Activated CD4-positive, alpha-beta T cell treated with anti-CD3 and anti-CD28 coated beads for 48 hours (primary cell): ENCODE measurements around the gene CUL1.

Experiments used
- DNase-seq: peaks from one replicate; pipeline ENCODE4 v3.0.0-alpha.2; 2020

CUL1 gene

GRCh38 chr7:148698397-148699023 is at the start of gene CUL1:
CUL1 (plus strand) TSS chr7:148698903; CDS start chr7:148730123, 31,220 bp downstream.
- peak; percentile 86 for DNase-seq

DNA sequence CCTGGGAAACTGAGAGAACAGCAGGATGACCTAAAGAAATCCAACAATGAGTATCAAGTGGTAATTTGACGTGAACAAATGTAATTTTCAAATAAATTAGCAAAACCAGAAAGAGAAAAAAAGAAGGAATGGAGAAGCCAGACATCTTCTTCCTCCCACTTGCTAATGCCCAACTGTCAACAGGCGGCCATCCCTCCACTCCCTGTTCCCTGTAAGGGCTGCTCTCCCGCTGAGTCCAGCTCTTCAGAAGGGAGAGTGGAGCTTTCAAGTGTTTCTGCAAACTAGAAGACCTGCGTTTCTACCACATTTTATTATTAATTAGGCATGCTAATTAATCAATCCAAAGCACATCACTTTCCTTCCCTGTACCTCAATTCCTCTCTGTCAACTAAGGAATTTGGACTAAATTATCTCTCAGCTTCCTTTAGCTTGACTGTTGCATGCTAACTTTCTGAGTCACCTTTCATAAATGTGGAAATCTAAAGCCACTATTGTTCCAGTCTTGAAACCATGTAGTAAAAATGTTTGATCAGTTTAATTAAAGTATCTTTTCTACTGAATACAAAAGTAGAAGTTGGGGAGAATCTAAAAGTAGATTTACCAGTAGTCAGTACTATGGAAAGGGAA is 48.4 kb upstream of the CUL1 start:
- no peak for DNase-seq

DNA sequence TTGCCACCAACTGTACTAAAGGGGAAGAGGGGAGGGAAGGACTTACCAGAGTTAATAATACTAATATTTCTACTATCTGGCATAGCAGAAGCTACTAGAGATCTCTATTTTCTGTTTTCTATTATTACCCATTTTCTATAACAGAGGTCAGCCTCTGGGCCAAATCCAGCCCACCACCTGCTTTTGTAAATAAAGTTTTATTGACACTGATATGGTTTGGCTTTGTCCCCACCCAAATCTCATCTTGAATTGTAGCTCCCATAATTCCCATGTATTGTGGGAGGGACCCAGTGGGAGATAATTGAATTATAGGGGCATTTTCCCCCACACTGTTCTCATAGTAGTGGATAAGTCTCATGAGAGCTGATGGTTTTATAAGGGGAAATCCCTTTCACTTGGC is 45.9 kb upstream of the CUL1 start:
- DNase-seq = no peak

DNA sequence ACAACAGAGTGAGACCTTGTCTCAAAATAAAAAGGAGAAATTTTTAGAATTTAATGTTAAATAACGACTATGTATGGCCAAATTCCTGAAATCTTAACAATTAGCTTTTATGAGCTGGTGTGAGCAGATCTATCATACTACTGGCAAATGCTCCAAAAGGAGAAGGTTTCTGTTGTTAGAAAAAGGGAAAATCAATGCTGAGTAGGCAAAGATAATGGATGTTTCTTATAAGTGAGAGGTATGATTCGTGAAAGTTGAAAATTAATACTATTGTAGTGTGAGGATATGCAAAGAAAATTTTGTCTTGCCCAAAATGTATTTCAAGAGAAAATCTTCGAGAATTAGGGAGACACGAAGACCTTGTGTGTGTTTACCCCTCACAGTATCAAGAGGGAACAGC is 40.8 kb upstream of the CUL1 start:
- DNase-seq = no peak

DNA sequence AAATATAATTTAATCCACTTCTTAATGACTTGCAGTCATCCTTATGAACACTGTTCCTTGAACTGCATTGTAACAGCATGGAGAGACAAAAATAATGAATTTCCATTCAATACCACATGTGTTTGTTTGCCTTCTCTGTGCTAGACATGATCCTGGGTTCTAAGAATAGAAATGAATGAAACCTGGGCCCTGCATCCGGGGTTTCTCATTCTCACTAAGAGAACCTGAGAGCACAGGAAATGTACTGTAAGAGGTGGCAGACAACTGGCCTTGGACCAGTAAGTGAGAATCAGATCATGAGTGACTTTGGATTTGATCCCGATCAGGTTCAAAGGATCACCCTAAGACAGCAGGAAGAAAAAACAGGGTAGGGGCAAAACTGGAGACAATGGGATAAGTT is 37.2 kb upstream of the CUL1 start:
- DNase-seq = no peak

DNA sequence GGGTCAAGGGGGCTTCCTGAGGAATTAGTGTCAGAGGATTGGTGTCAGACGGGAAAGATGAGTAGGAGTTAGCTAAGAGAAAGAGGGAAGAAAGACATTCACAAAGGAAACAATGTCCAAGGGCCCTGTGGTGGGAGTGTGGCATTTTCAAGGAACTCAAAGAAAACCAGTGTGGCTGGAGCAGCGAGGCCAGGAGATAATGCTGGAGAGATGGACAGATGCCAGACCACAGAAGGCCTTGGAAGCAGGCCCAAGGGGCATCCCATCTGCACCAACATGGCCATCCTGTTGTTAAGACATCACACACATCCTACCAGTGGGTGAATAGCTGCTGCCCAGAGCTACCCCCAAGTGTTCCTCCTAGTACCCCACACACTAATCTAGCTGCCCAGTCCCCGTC is 36.1 kb upstream of the CUL1 start:
- no peak for DNase-seq

DNA sequence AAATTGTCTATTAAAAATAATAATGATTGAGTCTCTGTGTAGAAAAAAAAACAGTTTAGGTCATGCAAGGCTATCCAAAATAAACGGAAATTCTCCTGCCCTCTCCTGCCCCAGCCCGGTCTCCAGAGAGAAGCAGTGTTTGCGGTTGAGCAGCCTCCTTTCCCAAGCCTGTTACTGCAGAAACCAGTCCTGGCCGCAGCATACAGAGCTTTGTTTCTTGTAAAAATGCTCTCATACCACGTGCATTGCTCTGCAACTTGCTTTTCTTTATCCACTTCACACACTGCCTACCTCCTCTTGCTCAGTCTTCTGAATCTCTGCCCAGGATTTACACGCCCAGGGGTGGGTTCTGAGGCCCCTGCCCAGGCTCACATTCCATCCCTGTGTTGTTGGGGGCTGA is 34.4 kb upstream of the CUL1 start:
- DNase-seq = no peak

DNA sequence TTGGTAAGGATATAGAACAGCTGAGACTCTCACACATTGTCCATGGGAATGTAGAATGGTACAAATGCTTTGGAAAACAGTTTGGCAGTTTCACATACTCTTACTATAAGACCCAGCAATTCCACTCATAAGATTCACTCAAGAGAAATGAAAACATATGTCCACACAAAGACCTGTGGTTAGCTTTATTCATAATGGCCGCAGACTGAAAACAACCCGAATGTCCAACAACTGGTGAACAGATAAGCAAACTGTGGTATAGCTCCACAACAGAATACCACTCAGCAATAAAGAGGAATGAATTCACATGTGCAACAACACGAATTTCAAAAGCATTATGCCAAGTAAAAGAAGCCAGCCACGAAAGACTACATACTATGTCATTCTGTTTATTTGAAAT is 33.5 kb upstream of the CUL1 start:
- no peak for DNase-seq

DNA sequence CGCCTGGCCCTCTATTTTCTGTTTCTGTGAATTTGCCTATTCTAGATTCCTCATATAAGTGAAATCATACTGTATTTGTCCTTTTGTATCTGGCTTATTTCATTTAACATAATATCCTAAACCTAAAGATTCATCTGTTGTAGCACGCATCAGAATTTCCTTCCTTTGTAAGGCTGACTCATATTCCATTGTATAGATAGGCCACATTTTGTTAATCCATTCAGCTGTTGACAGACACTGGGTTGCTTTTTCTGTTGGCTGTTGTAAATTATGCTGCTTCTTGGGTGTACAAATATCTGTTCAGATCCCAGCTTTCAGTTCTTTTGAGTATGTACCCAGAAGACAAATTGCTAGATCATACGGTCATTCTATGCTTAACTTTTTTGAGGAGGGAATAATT is 28.8 kb upstream of the CUL1 start:
- no peak for DNase-seq

DNA sequence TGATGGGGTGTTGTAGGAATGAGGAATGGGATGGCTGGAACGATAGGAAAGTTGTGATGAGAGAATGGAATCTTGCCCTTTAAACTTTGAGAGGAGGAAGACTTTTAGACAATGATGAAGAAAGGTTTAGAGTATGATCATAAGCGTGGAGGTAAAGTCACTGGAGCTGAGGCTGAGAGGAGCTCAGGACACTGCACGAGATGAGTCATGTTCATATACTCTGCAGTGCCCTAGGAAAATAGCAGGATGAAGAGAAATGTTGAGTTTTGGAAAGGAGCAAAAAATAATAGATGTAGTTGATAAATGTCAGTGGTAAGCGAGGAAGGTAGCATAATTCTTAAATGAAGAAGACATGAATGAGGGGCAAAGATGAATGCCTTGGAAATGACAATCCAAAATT is 28.3 kb upstream of the CUL1 start:
- DNase-seq = no peak

- DNase-seq = no peak
Observed at GRCh38 chr7:148670807-148671206, 27.9 kb upstream of the CUL1 start.

- DNase-seq = no peak
Observed at GRCh38 chr7:148672041-148672440, 26.7 kb upstream of the CUL1 start.

DNA sequence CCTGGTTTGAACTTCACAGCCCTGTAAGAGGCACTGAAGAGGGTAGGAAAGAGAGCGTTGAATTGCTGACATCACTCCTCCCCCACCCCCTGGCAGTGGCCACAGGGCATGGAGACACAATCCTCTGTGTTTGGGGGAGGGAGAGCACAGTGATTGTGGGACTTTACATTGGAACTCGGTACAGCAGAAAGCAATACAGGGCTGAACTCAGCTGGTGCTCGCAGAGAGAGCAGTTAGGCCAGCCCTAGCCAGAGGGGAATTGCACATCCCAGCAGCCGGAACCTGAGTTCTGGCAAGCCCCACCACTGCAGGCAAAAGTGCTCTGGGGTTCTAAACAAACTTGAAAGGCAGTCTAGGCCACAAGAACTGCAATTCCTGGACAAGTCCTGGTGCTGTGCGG is 24.0 kb upstream of the CUL1 start:
- no peak for DNase-seq

DNA sequence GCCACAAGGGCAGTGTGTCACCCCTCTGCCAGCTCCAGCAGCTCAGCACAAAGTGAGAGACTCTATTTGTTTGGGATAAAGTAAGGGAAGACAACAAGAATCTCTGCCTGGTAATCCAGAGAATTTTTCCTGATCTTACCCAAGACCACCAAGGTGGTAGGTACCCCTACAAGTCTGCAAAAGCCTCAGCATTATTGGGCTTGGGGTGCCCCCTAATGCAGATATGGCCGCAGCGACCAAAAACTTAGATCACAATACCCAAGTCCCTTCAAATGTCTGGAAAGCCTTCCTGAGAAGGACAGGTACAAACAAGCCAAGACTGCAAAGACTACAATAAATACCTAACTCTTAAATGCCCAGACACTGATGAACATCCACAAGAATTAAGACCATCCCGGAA is 22.4 kb upstream of the CUL1 start:
- DNase-seq = no peak

GRCh38 chr7:148681821-148682220 is 16.9 kb upstream of the CUL1 start:
- DNase-seq = no peak

DNA sequence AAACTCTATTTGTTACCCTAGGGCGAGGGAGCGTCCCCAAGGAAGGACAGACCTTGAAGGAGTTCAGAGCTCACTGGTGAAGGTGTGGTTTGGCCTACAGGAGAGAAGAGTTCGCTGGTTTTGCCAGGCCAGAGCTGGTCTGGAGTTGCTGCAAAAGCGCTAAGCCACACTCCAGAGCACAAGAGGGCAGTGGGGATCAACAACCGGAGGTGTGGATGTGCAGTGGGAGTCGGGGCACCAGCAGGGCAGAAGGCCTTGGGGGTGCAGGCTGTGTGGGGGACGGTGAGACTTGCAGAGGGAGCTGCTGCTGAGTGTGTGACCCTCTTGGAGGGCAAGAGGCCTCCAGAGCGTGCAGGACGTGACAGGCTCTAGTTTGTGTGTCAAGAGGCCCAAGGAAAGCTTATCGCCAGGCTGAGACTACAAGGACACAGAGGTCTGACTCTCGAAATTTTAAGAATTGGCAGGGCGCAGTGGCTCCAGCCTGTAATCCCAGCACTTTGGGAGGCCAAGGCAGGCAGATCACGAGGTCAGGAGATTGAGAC is 14.3 kb upstream of the CUL1 start:
- no peak for DNase-seq

GRCh38 chr7:148686312-148686937 is 12.3 kb upstream of the CUL1 start:
- no peak for DNase-seq

DNA sequence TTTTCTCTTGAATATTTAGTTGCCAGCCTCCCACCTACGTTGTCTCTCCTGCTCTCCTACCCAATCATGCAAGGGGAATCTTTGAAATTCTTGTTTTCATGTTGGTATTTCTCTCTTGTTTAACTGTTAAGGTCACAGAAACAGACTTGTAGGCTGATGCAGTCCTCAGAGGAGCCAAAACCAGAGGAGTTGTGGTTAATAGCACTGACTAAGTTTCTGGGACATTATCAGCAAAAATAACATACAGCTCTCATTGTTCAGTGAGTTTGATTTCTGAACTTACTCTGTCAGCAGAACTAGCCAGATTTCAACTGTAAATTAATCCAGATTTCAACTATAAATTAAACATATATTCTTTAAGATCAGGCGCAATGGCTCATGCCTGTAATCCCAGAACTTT is 11.1 kb upstream of the CUL1 start:
- no peak for DNase-seq

DNA sequence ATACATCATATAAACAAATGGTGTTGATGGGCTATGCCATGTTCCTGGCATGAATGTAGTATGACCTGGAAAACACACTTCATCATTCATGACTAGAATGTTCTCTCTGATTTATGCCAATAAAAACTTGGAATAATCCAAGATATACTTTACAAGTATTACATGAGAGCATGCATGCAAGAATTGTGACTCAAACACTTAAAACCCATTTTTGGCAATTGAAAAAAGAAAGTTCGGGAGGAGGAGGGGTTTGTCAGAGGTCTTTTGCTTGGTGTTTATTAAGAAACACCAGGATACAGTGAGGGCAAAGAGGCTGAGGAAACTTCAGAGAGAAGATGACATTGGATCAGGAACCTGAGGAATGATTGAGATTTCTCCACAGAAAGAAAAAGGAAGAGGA is 10.2 kb upstream of the CUL1 start:
- DNase-seq = no peak

- no peak for DNase-seq
Observed at GRCh38 chr7:148693651-148694050, 5.1 kb upstream of the CUL1 start.

- no peak for DNase-seq
Observed at GRCh38 chr7:148694631-148695030, 4.1 kb upstream of the CUL1 start.

- no peak for DNase-seq
Observed at GRCh38 chr7:148695953-148696352, 2.8 kb upstream of the CUL1 start.

- no peak for DNase-seq
Observed at GRCh38 chr7:148696787-148697186, 1.9 kb upstream of the CUL1 start.

- peak; percentile 78 for DNase-seq
Observed at GRCh38 chr7:148697256-148698006, 1.3 kb upstream of the CUL1 start.
